Measurements from ENCODE around the gene KDM5C. TPM values are rescaled to one million over a fixed set of nuclear protein-coding genes. Genes with fewer than 3 reads are reported as not detected.

Gene KDM5C
- total RNA-seq, 1 experiment from 2014 or later = 142 TPM

- Histone ChIP-seq H3K79me2 (ENCODE audit: low read depth) (no peaks in the 10 kb centered on the region), H3K4me2 (no peak overlapping the region), H3F3A (ENCODE audit: insufficient read depth, low read depth) (no peaks in the 10 kb centered on the region), H4K20me1 (ENCODE audit: insufficient read depth) (no peaks in the 10 kb centered on the region), H3K9me2 (ENCODE audit: insufficient read depth) (no peaks in the 10 kb centered on the region), H3K4me1 (replicated peaks; ENCODE audit: insufficient read depth) (no peaks in the 10 kb centered on the region), H3K27ac (no peak overlapping the region), H2AFZ (no peak overlapping the region), H3K36me3 (ENCODE audit: low read depth) (no peaks in the 10 kb centered on the region), H3K27me3 (ENCODE audit: insufficient read depth, low read depth) (no peaks in the 10 kb centered on the region), H3K4me3 (no peak overlapping the region), H3K9me3 (ENCODE audit: insufficient read depth, low read depth) (no peaks in the 10 kb centered on the region)
- TF ChIP-seq EZH2 (IDR thresholded peaks at IDR 0.05; ENCODE audit: low read depth) = no peak
- TF ChIP-seq CTCF (conservative IDR thresholded peaks at IDR 0.05) = no peak
- intact Hi-C loops (cut with micrococcal nuclease; ENCODE audit: unreplicated experiment) = no loop called here
- no peak for DNase-seq
- ChIA-PET POLR2A (ENCODE audit: unreplicated experiment) (no interaction called here), CTCF (no interaction called here)
- BruUV-seq (replicated peaks) = no TSS peak
Observed at GRCh38 chrX:53257166-53257565, 32.2 kb upstream of the KDM5C start.

GRCh38 chrX:53256446-53257041 lies 31.5 kb upstream of the KDM5C start:
- Histone ChIP-seq H3K79me2 (ENCODE audit: low read depth) (no peaks in the 10 kb centered on the region), H3K36me3 (ENCODE audit: low read depth) (no peaks in the 10 kb centered on the region), H3K4me3 (no peak overlapping the region), H3K4me1 (replicated peaks; ENCODE audit: insufficient read depth) (no peaks in the 10 kb centered on the region), H3K27me3 (ENCODE audit: insufficient read depth, low read depth) (no peaks in the 10 kb centered on the region), H4K20me1 (ENCODE audit: insufficient read depth) (no peaks in the 10 kb centered on the region), H3K27ac (no peak overlapping the region), H3F3A (ENCODE audit: insufficient read depth, low read depth) (no peaks in the 10 kb centered on the region), H3K9me3 (ENCODE audit: insufficient read depth, low read depth) (no peaks in the 10 kb centered on the region), H3K9me2 (ENCODE audit: insufficient read depth) (no peaks in the 10 kb centered on the region), H2AFZ (no peak overlapping the region), H3K4me2 (no peak overlapping the region)
- ChIA-PET CTCF (no interaction called here), POLR2A (ENCODE audit: unreplicated experiment) (no interaction called here)
- DNase-seq = no peak
- no peak for TF ChIP-seq CTCF (conservative IDR thresholded peaks at IDR 0.05)
- TF ChIP-seq EZH2 (IDR thresholded peaks at IDR 0.05; ENCODE audit: low read depth) = no peak
- no TSS peak for BruUV-seq (replicated peaks)
- intact Hi-C loops (cut with micrococcal nuclease; ENCODE audit: unreplicated experiment) = no loop called here

- DNase-seq = no peak
- no peak overlapping the region for H2AFZ ChIP-seq
- no peaks in the 10 kb centered on the region for H3F3A ChIP-seq (ENCODE audit: insufficient read depth, low read depth)
- ChIA-PET CTCF (no interaction called here), POLR2A (ENCODE audit: unreplicated experiment) (no interaction called here)
- no peaks in the 10 kb centered on the region for H3K9me2 ChIP-seq (ENCODE audit: insufficient read depth)
- H3K4me2 ChIP-seq = no peak overlapping the region
- no peaks in the 10 kb centered on the region for H3K4me1 ChIP-seq (replicated peaks; ENCODE audit: insufficient read depth)
- no peaks in the 10 kb centered on the region for H3K27me3 ChIP-seq (ENCODE audit: insufficient read depth, low read depth)
- no peaks in the 10 kb centered on the region for H3K79me2 ChIP-seq (ENCODE audit: low read depth)
- H3K36me3 ChIP-seq (ENCODE audit: low read depth) = no peaks in the 10 kb centered on the region
- no TSS peak for BruUV-seq (replicated peaks)
- no peaks in the 10 kb centered on the region for H4K20me1 ChIP-seq (ENCODE audit: insufficient read depth)
- TF ChIP-seq EZH2 (IDR thresholded peaks at IDR 0.05; ENCODE audit: low read depth) = no peak
- TF ChIP-seq CTCF (conservative IDR thresholded peaks at IDR 0.05) = no peak
- intact Hi-C loops (cut with micrococcal nuclease; ENCODE audit: unreplicated experiment) = no loop called here
- no peaks in the 10 kb centered on the region for H3K9me3 ChIP-seq (ENCODE audit: insufficient read depth, low read depth)
- H3K27ac ChIP-seq = no peak overlapping the region
- H3K4me3 ChIP-seq = no peak overlapping the region
Observed at GRCh38 chrX:53255738-53256191, 30.8 kb upstream of the KDM5C start.
